DND-41 (cell line): ENCODE results near the gene DPP6.

Source experiments
- CTCF ChIP-seq: IDR thresholded peaks from 2 replicates; pipeline ENCODE4 v1.5.1; 2012; ENCODE audit warnings: borderline replicate concordance, low read length, moderate library complexity, mild to moderate bottlenecking; ENCODE audit not compliant: poor library complexity, severe bottlenecking; ENCODE audit errors: extremely low read depth
- EZH2 ChIP-seq: IDR thresholded peaks from 3 replicates; pipeline ENCODE4 v1.6.1; 2012; ENCODE audit warnings: borderline replicate concordance, low read depth, mild to moderate bottlenecking, moderate library complexity, low read length, inconsistent platforms; ENCODE audit not compliant: severe bottlenecking

DNA sequence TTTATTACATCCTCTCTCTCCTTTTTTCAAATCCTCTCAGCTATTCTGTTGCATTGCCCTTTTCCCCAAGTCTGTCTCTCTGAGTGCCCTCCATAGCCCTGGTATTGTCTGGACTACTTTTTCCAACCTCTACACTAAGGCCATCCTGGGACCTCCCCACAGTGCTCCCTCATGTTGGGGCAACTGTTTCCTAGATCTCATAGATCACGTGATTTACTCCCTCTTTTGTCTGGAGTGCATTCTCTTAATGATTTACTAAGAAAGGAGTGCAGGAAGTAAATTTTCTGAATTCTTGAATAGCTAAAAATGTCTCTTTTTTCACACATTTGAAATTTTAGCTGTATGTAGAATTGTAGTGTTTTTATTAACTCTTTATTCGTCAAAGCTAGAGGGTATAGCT is 733.7 kb downstream of the DPP6 start:
- TF ChIP-seq EZH2 (no peak), CTCF (no peak)
